Activated T-cell treated with anti-CD3 and anti-CD28 coated beads, Interleukin-2, amount 50 U/mL, for 24 hours (primary cell): ENCODE results near the gene TMEM196.

Source experiments
- DNase-seq: peaks from one replicate; pipeline ENCODE4 v3.0.0-alpha.2; 2020
- H3K27ac Mint-ChIP-seq: 2 replicates; pipeline ENCODE4 v1.8.0; 2020; ENCODE audit warnings: mild to moderate bottlenecking, mixed read lengths
- H3K27me3 Mint-ChIP-seq: 2 replicates; pipeline ENCODE4 v1.8.0; 2020; ENCODE audit warnings: mixed read lengths
- H3K36me3 Mint-ChIP-seq: 2 replicates; pipeline ENCODE4 v1.8.0; 2020; ENCODE audit warnings: low read depth, mixed read lengths
- H3K4me1 Mint-ChIP-seq: 2 replicates; pipeline ENCODE4 v1.8.0; 2020; ENCODE audit warnings: low read depth, mixed read lengths
- H3K4me3 Mint-ChIP-seq: 2 replicates; pipeline ENCODE4 v1.8.0; 2020; ENCODE audit warnings: mild to moderate bottlenecking, moderate library complexity, mixed read lengths
- H3K9me3 Mint-ChIP-seq: 2 replicates; pipeline ENCODE4 v1.8.0; 2020; ENCODE audit warnings: mixed read lengths

TMEM196 gene

DNA sequence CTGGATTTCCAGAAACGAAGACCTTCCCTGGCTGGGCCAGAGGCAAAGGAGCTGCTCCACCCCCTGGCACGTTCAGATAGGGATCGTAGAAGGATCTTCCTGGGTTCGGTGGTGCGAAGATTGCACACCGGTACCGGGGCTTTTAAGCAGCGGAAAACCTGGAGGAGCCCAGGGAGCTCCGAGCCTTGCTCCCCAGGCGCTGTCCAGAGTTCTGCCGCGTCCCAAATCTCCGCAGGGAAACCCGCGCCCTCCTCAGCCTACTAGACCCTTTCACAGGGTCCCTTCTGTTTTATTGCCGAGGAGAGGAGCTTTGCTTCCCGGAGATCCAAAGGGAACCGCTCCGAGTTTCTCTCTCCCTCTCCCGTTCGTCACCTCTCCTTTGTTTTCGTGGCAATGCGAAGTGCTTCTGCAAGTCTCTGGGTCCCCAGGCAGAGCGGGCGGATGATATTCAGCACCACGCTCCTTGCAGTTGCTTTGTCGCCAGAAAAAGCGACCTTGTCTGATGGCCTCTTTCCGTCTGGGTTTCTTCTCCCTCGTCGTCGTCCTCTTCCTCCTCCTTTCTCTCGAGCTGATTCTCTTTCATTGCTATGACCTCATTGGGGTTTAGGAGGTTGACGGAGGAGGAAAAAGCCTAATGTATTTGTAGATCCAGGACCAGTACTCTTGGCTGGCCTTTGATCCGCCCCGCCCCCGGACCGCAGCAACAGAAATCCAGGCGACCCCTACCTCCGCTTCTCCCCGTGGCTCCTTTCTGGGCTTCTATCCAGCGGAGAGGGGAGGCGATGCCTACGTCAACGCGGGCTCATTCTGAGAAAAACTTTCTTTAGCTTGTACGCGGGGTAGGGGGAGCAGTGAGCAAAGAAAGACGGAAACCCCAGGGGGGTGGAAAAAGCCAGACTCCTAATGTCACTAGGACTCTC is at the start of gene TMEM196:
Gene TMEM196, minus strand, starts transcription at position 777 of the 920 bp plus-strand sequence. CDS start 921 bp downstream, outside the sequence.
- H3K27me3 Mint-ChIP-seq, result peaks cover 47% of the 10 kb centered on the region
- H3K36me3 Mint-ChIP-seq, result no peaks in the 10 kb centered on the region
- no peak for DNase-seq
- H3K4me3 Mint-ChIP-seq, result peak within 1 kb of the TSS; percentile 37
- H3K9me3 Mint-ChIP-seq, result no peaks in the 10 kb centered on the region
- H3K4me1 Mint-ChIP-seq, result peaks cover 13% of the 10 kb centered on the region
- no peak within 1 kb of the TSS for H3K27ac Mint-ChIP-seq

DNA sequence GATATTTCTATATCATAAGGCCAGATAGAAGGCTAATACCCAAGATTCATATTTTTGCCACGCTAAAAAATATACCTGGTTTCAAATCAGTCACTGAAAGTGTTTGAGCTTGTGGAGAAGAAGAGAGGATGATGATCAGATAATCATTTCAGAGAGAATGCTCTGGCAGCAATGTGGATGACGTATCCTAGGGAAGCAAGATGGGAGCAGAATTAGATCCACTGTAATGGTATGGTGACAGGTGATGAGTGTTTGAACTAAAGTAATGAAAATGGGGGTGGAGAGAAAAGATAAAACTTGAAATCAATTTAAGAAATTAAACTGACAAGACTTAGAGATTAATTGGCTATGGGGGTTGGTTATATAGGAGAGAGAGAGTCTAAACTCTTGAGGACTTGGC is 42.7 kb upstream of the TMEM196 start:
- Mint-ChIP-seq H3K4me3 (no peak overlapping the region), H3K4me1 (no peaks in the 10 kb centered on the region), H3K27ac (no peak overlapping the region), H3K27me3 (no peaks in the 10 kb centered on the region), H3K9me3 (no peaks in the 10 kb centered on the region), H3K36me3 (no peaks in the 10 kb centered on the region)
- DNase-seq, result no peak

DNA sequence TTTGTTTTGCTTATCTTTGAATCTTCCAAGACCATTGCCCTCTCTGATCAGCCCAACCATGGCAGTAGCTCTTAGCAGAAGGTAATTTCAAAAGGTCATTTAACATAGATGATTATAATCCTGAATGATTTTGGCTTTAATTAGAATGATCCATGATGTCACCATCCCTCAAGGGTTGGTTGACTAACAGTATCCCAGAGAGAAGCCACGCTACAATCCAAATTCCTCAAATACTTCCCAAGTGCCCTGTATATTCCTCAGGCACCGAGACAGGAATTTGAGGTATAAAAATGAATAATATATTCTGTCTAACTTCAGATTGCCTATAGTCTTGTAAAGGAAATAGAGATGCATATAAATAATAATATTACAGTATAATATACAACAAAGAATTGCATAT is 42.1 kb upstream of the TMEM196 start:
- no peaks in the 10 kb centered on the region for H3K27me3 Mint-ChIP-seq
- no peaks in the 10 kb centered on the region for H3K4me1 Mint-ChIP-seq
- no peak overlapping the region for H3K4me3 Mint-ChIP-seq
- no peak for DNase-seq
- no peaks in the 10 kb centered on the region for H3K9me3 Mint-ChIP-seq
- no peaks in the 10 kb centered on the region for H3K36me3 Mint-ChIP-seq
- H3K27ac Mint-ChIP-seq, result no peak overlapping the region

DNA sequence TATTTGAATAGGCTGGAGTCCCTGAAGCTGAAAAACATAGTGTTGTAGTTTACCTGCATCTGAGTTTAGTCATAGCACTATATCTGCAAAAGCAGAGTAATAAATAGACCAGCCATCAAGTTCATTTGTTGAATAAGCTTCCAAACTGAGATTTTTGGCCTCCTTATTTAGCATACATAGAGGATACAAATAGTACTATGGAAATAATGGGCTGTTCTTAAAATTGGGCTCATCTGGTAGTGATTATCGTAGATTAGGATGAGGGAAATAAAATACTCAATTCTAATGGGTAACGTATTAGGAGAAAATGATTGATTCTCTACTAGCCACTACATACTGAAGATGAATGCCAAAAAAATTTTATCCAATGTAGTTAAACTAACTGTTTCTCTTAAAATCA is 41.4 kb upstream of the TMEM196 start:
- no peak for DNase-seq
- Mint-ChIP-seq H3K4me1 (no peaks in the 10 kb centered on the region), H3K27me3 (no peaks in the 10 kb centered on the region), H3K27ac (no peak overlapping the region), H3K36me3 (no peaks in the 10 kb centered on the region), H3K9me3 (no peaks in the 10 kb centered on the region), H3K4me3 (no peak overlapping the region)

DNA sequence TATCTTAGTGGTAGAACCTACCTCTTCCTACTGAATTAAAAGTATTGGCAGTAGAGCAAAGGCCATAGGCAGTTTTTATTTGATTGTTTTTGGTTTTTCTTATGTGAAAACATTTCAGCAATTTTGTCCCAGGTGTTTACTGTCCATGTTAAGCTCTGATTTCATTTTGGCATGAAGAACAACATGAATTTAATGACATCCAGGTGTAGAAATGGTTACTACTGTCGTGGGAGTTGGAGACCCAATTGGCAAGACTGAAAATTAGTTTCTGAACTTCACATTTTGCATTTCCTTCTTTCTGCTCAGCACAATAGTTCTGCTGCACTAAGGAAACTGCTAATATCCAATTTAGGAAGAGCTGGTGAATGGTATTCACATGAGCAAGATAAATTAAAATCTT is 38.0 kb upstream of the TMEM196 start:
- no peaks in the 10 kb centered on the region for H3K4me1 Mint-ChIP-seq
- H3K36me3 Mint-ChIP-seq, result no peaks in the 10 kb centered on the region
- no peaks in the 10 kb centered on the region for H3K27me3 Mint-ChIP-seq
- H3K9me3 Mint-ChIP-seq, result no peaks in the 10 kb centered on the region
- no peak overlapping the region for H3K27ac Mint-ChIP-seq
- no peak for DNase-seq
- no peak overlapping the region for H3K4me3 Mint-ChIP-seq

DNA sequence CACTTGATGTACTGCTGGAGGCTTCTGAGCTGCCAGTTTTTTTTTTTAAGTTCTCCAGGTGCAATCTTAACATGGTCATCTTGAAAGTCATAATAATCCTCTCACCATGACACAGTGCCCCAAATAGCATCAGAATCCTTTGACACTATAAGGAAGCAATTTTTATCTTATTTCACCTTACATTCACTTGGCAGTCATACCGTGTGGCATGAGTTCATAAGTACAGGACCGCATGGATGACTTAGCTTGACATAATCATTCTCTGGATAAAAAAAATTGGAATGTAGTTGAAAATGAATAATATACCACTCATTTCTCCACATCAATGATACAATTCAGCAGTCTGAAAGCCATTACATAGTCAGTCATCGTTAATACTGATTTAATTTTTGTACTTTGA is 25.6 kb upstream of the TMEM196 start:
- no peaks in the 10 kb centered on the region for H3K27me3 Mint-ChIP-seq
- H3K4me3 Mint-ChIP-seq, result no peak overlapping the region
- DNase-seq, result no peak
- H3K9me3 Mint-ChIP-seq, result no peaks in the 10 kb centered on the region
- no peak overlapping the region for H3K27ac Mint-ChIP-seq
- no peaks in the 10 kb centered on the region for H3K36me3 Mint-ChIP-seq
- H3K4me1 Mint-ChIP-seq, result no peaks in the 10 kb centered on the region

DNA sequence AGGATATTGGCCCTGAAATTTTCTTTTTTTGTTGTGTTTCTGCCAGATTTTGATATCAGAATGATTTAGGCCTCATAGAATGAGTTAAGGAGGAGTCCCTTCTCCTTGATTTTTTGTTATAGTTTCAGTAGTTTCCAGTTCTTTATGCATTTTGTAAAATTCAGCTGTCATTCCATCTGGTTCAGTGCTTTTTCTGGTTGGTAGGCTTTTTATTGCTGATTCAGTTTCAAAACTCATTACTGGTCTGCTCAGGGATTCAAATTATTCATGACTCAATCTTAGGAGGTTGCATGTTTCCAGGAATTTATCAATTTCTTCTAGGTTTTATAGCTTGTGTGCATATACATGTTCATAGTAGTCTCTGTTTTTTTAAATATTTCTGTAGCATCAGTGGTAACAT is 10.1 kb upstream of the TMEM196 start:
- DNase-seq, result no peak
- no peak overlapping the region for H3K27ac Mint-ChIP-seq
- peaks cover 4% of the 10 kb centered on the region for H3K27me3 Mint-ChIP-seq
- no peak overlapping the region for H3K4me3 Mint-ChIP-seq
- H3K4me1 Mint-ChIP-seq, result no peaks in the 10 kb centered on the region
- no peaks in the 10 kb centered on the region for H3K36me3 Mint-ChIP-seq
- peaks cover 11% of the 10 kb centered on the region for H3K9me3 Mint-ChIP-seq

DNA sequence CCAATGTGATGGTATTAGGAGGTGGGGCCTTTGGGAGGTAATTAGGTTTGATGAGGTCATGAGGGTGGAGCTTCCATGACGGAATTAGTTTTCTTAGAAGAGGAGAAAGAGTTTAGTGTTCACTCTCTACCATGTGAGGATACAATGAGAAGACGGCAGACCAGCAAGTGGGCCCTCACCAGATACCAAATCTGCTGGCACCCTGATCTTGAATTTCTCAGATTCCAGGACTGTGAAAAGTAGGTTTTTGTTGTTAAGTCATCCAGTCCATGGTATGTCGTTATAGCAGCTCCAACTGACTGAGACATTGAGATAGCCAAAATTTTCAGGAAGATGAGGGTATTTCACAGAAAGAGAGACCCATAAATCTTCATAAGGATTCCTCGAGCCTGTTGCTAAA is 3.6 kb upstream of the TMEM196 start:
- no peak for DNase-seq
- Mint-ChIP-seq H3K27me3 (peaks cover 36% of the 10 kb centered on the region), H3K9me3 (no peaks in the 10 kb centered on the region), H3K27ac (no peak overlapping the region), H3K4me1 (peaks cover 13% of the 10 kb centered on the region), H3K36me3 (no peaks in the 10 kb centered on the region), H3K4me3 (no peak overlapping the region)

DNA sequence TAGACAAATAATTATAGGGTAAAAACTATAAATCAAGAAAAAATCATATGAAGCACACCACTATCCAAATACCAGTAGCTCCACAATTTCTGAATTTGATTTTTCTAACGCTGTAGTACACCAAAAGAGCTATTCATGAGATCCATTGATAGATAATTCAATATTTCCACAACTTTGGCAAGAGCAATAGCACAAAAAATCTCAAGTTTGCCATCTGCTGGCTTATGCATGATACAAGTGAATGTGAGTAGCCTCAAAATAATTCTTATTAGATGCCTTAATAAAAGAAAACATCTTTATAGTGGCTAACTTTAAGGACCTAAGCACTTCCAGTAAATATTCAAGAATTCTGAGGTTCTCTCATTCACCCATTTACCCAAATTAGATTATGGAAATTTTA is 2.2 kb upstream of the TMEM196 start:
- no peak for DNase-seq
- peaks cover 38% of the 10 kb centered on the region for H3K27me3 Mint-ChIP-seq
- H3K4me1 Mint-ChIP-seq, result peaks cover 13% of the 10 kb centered on the region
- H3K4me3 Mint-ChIP-seq, result no peak overlapping the region
- no peaks in the 10 kb centered on the region for H3K9me3 Mint-ChIP-seq
- H3K36me3 Mint-ChIP-seq, result no peaks in the 10 kb centered on the region
- no peak overlapping the region for H3K27ac Mint-ChIP-seq

DNA sequence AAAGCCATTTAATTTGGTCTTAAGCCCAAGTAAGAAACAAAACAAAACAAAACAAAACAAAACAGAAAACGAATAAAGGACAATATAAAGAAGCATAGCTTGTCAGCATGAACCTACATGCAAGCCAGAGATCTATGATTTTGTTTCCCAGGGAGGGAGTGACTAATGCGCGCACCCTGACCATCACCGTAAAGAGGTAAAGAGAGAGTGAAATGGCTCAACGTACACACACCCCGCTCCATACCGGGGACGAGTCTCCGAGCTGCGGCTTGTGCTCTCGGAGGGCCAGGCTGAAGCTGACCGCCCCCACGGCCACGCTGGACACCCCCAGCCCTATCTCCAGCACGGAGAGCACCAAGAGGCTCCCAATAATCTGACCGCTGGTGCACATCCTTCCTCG is 1.1 kb downstream of the TMEM196 start:
- Mint-ChIP-seq H3K9me3 (no peaks in the 10 kb centered on the region), H3K27ac (no peak overlapping the region), H3K27me3 (peaks cover 46% of the 10 kb centered on the region), H3K4me1 (peaks cover 13% of the 10 kb centered on the region), H3K36me3 (no peaks in the 10 kb centered on the region), H3K4me3 (no peak overlapping the region)
- DNase-seq, result no peak

DNA sequence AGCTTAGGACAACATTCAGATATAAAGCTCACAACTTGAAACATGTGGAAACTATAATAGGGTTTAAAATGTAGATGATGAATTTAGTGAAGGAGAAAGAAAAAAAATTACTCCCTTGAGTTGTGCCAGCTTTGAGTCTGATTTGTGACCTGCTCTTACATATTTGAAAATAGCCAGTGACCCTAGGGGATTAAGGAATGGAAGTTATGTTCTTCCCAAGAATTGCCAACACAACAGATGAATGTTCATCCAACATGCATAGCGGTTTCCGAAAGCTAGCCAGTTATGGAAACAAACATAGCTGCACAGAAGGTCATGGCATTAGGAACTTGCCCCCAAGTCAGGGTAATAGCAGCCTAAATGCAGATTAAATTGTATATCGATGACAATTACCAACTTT is 10.8 kb downstream of the TMEM196 start:
- no peaks in the 10 kb centered on the region for H3K4me1 Mint-ChIP-seq
- H3K27me3 Mint-ChIP-seq, result no peaks in the 10 kb centered on the region
- H3K27ac Mint-ChIP-seq, result no peak overlapping the region
- no peaks in the 10 kb centered on the region for H3K36me3 Mint-ChIP-seq
- no peaks in the 10 kb centered on the region for H3K9me3 Mint-ChIP-seq
- no peak overlapping the region for H3K4me3 Mint-ChIP-seq
- DNase-seq, result no peak

DNA sequence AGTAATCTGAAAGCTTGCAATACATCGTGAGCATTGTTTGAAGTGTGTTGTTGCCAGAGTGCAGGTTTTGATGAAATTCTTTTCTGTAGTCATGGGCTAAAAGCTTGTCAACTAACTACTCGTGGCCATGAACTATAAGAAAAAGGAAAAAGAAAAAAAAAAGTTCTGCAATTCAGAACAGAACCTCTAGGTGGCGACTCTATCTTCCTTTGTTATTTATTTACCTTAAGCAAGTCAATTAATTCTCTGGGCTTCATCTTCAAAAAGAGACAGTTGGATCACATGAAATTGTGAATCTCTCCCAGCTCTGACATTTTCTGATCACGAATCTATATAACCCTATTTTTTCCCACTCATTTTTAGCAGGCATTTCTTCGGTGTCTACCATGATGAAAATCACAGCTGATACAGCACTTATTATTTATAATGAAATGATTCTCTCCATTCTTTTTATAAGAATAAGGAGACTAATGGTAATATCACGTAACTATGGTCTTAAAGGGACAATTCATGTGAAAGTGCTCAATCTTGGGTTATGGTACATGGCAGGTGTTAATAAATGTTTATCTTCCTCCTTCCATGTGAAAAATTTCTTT is 18.8 kb downstream of the TMEM196 start:
- DNase-seq, result no peak
- H3K4me1 Mint-ChIP-seq, result no peaks in the 10 kb centered on the region
- H3K4me3 Mint-ChIP-seq, result no peak overlapping the region
- H3K27me3 Mint-ChIP-seq, result peaks cover 6% of the 10 kb centered on the region
- H3K27ac Mint-ChIP-seq, result no peak overlapping the region
- H3K36me3 Mint-ChIP-seq, result no peaks in the 10 kb centered on the region
- no peaks in the 10 kb centered on the region for H3K9me3 Mint-ChIP-seq

DNA sequence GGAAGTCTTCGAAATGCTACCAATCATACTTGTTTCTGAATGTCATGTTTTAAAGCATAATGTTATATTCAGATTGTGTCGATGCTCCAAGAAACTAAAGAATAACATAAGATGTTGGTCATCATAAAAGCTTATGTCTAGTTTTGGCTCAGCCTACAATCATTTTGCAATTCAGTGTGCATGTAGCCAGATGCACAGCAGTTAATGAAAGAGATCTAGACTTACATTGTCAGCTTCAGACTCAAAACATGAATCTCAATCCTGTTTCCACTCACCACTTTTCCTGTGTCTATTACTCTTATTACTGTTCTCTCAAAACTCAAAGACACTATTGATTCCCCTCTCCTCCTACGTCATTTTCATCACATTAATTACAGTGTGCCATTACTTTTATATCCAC is 21.4 kb downstream of the TMEM196 start:
- Mint-ChIP-seq H3K9me3 (no peaks in the 10 kb centered on the region), H3K27ac (no peak overlapping the region), H3K4me3 (no peak overlapping the region), H3K36me3 (no peaks in the 10 kb centered on the region), H3K4me1 (no peaks in the 10 kb centered on the region), H3K27me3 (peaks cover 12% of the 10 kb centered on the region)
- no peak for DNase-seq

DNA sequence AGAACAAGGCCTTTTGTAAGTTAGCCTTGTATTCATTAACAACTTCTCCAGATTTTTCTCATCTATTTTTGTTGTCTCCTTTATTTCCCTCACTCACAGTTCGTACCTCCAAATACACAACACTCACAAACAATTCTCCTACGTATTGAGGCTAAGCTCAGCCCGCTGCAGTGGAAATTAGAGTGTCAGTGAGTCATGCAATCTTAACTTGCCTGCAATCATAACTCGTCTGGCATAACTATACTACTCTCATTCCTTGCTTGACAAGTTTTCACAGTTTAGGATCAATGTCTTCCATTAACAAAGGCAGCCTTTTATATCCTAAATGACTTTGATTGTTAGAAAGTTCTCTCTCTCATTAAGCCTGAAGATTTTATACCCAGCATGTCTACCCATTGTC is 23.8 kb downstream of the TMEM196 start:
- H3K27ac Mint-ChIP-seq, result no peak overlapping the region
- DNase-seq, result no peak
- peaks cover 8% of the 10 kb centered on the region for H3K27me3 Mint-ChIP-seq
- no peaks in the 10 kb centered on the region for H3K9me3 Mint-ChIP-seq
- H3K4me3 Mint-ChIP-seq, result no peak overlapping the region
- no peaks in the 10 kb centered on the region for H3K36me3 Mint-ChIP-seq
- H3K4me1 Mint-ChIP-seq, result no peaks in the 10 kb centered on the region

DNA sequence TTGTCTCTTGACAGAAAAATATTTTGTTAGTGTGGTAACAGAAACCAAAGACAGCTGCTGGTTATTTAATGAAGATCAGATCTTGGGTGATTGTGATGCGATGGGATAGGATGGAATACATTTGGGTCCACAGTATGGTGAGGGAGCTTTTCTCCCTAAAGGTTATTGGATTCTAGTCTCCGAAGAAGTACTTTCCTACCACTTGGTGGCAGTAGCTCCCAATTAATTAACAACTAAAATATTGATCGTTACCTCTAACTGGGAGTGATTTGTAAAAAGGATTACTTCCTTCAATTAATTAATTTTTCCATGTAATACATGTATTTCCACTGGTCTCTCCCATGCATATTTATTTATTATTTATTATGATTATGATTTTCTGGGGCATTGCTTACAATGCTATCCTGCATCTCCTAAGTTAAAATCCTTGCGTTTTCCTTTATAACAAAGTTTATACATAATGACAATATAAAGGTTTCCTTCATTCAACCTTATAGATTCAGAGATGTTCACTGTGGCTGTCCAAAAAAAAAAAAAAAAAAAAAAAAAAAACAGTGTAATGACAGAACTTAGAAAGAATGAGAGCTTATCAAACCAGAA is 25.6 kb downstream of the TMEM196 start:
- DNase-seq, result no peak
- no peak overlapping the region for H3K4me3 Mint-ChIP-seq
- H3K36me3 Mint-ChIP-seq, result no peaks in the 10 kb centered on the region
- peaks cover 8% of the 10 kb centered on the region for H3K27me3 Mint-ChIP-seq
- no peak overlapping the region for H3K27ac Mint-ChIP-seq
- H3K9me3 Mint-ChIP-seq, result no peaks in the 10 kb centered on the region
- no peaks in the 10 kb centered on the region for H3K4me1 Mint-ChIP-seq
